HEK293 (cell line): ENCODE measurements around the gene ITGA8.

ENCODE experiments used
- CTCF ChIA-PET: fragments of 350-600 bp; formaldehyde crosslinking; extraction: SDS; loops from one replicate; lab custom pipeline; 2021; ENCODE audit warnings: antibody characterized with exemption; lab: Yijun Ruan, JAX
- POLR2A ChIA-PET: fragments of 300-600 bp; formaldehyde crosslinking; extraction: SDS; loops from one replicate; lab custom pipeline; 2020; ENCODE audit warnings: antibody characterized with exemption, inconsistent platforms; lab: Yijun Ruan, JAX
- H3K27ac ChIP-seq: fragments of 200-500 bp; sonication (Bioruptor generic); 2 replicates; pipeline ENCODE4 v1.5.1; 2014; ENCODE audit warnings: low read depth, low read length, control low read depth, inconsistent platforms; ENCODE audit errors: extremely low read depth
- H3K36me3 ChIP-seq, 2 experiments: fragments of 200-500 bp in 1 of 2; sonication (Bioruptor generic) in 1 of 2; 1 replicate in 1 of 2; 2 replicates in 1 of 2; pipeline ENCODE4 v1.5.1; 2014 to 2017; ENCODE audit warnings: inconsistent platforms in 2 of 2, low read length in 2 of 2; ENCODE audit not compliant: control insufficient read depth in 2 of 2, insufficient read depth in 1 of 2
- H3K4me1 ChIP-seq: fragments of 200-500 bp; sonication (Bioruptor generic); 2 replicates; pipeline ENCODE4 v1.5.1; 2014; ENCODE audit warnings: mild to moderate bottlenecking, low read length, inconsistent platforms; ENCODE audit not compliant: control insufficient read depth, insufficient read depth
- H3K4me3 ChIP-seq: 2 replicates; pipeline ENCODE4 v1.5.1; 2011; ENCODE audit warnings: low read depth, mild to moderate bottlenecking, control low read depth, low read length, moderate library complexity
- H3K9me3 ChIP-seq: fragments of 200-500 bp; sonication (Bioruptor generic); 2 replicates; pipeline ENCODE4 v1.5.1; 2014; ENCODE audit warnings: low read depth, low read length, inconsistent platforms; ENCODE audit not compliant: control insufficient read depth, insufficient read depth
- PRDM1 ChIP-seq: fragments of 450-650 bp; formaldehyde crosslinking; IDR thresholded peaks from 2 replicates; pipeline ENCODE4; 2016; ENCODE audit warnings: missing biosample characterization, missing genetic modification characterization
- REPIN1 ChIP-seq: fragments of 450-650 bp; formaldehyde crosslinking; IDR thresholded peaks from 2 replicates; pipeline ENCODE4 v1.5.1; 2017; ENCODE audit warnings: missing biosample characterization, missing genetic modification characterization, low read depth
- TSHZ1 ChIP-seq: fragments of 450-650 bp; formaldehyde crosslinking; IDR thresholded peaks from 2 replicates; pipeline ENCODE4 v1.5.1; 2016; ENCODE audit warnings: missing biosample characterization, missing genetic modification characterization, borderline replicate concordance
- ZFHX2 ChIP-seq: fragments of 450-650 bp; formaldehyde crosslinking; conservative IDR thresholded peaks from 2 replicates; pipeline ENCODE4 v1.5.1; 2016; ENCODE audit warnings: missing biosample characterization, missing genetic modification characterization
- ZNF157 ChIP-seq: fragments of 450-650 bp; formaldehyde crosslinking; IDR thresholded peaks from 2 replicates; pipeline ENCODE4 v1.5.1; 2016; ENCODE audit warnings: missing biosample characterization, missing genetic modification characterization
- ZNF174 ChIP-seq: fragments of 450-650 bp; formaldehyde crosslinking; IDR thresholded peaks from 2 replicates; pipeline ENCODE4 v1.5.0; 2017; ENCODE audit warnings: missing biosample characterization, mild to moderate bottlenecking, missing genetic modification characterization
- ZNF221 ChIP-seq: fragments of 450-650 bp; formaldehyde crosslinking; IDR thresholded peaks from 2 replicates; pipeline ENCODE4 v1.5.1; 2017; ENCODE audit warnings: missing biosample characterization, missing genetic modification characterization, borderline replicate concordance
- ZNF366 ChIP-seq: fragments of 450-650 bp; formaldehyde crosslinking; conservative IDR thresholded peaks from 2 replicates; pipeline ENCODE4 v1.5.1; 2016; ENCODE audit warnings: missing biosample characterization, missing genetic modification characterization
- ZNF560 ChIP-seq: fragments of 450-650 bp; formaldehyde crosslinking; IDR thresholded peaks from 2 replicates; pipeline ENCODE4 v1.5.1; 2017; ENCODE audit warnings: missing biosample characterization, missing genetic modification characterization, borderline replicate concordance
- ZNF580 ChIP-seq: fragments of 450-650 bp; formaldehyde crosslinking; IDR thresholded peaks from 2 replicates; pipeline ENCODE4 v1.5.1; 2016; ENCODE audit warnings: missing biosample characterization, missing genetic modification characterization
- ZNF596 ChIP-seq: fragments of 450-650 bp; IDR thresholded peaks from 2 replicates; pipeline ENCODE4 v1.5.0; 2018; ENCODE audit warnings: missing biosample characterization, mild to moderate bottlenecking, missing genetic modification characterization, moderate library complexity
- ZNF600 ChIP-seq: fragments of 450-650 bp; formaldehyde crosslinking; IDR thresholded peaks from 2 replicates; pipeline ENCODE4 v1.5.1; 2016; ENCODE audit warnings: missing biosample characterization, missing genetic modification characterization
- ZNF610 ChIP-seq: fragments of 450-650 bp; formaldehyde crosslinking; IDR thresholded peaks from 2 replicates; pipeline ENCODE4 v1.5.1; 2016; ENCODE audit warnings: missing biosample characterization, missing genetic modification characterization, borderline replicate concordance
- ZNF658 ChIP-seq: fragments of 450-650 bp; formaldehyde crosslinking; IDR thresholded peaks from 2 replicates; pipeline ENCODE4; 2016; ENCODE audit warnings: missing biosample characterization, missing genetic modification characterization
- ZNF660 ChIP-seq: fragments of 450-650 bp; IDR thresholded peaks from 2 replicates; pipeline ENCODE4 v1.5.1; 2018; ENCODE audit warnings: missing biosample characterization, mild to moderate bottlenecking, missing genetic modification characterization
- ZNF677 ChIP-seq: fragments of 450-650 bp; IDR thresholded peaks from 2 replicates; pipeline ENCODE4 v1.5.0; 2018; ENCODE audit warnings: missing biosample characterization, mild to moderate bottlenecking, missing genetic modification characterization, moderate library complexity
- ZNF837 ChIP-seq: fragments of 450-650 bp; formaldehyde crosslinking; IDR thresholded peaks from 2 replicates; pipeline ENCODE4 v1.5.1; 2016; ENCODE audit warnings: missing biosample characterization, missing genetic modification characterization
- TF ChIP-seq, protein P1 (sequence below): fragments of 450-650 bp; IDR thresholded peaks from 2 replicates; pipeline ENCODE4 v1.5.1; 2018; ENCODE audit warnings: missing biosample characterization, mild to moderate bottlenecking, missing genetic modification characterization
- TF ChIP-seq, protein P2 (sequence below): fragments of 450-650 bp; IDR thresholded peaks from 2 replicates; pipeline ENCODE4 v1.5.1; 2018; ENCODE audit warnings: missing biosample characterization, missing genetic modification characterization
- TF ChIP-seq, protein P3 (sequence below): fragments of 450-650 bp; formaldehyde crosslinking; IDR thresholded peaks from 2 replicates; pipeline ENCODE4 v1.5.1; 2016; ENCODE audit warnings: missing biosample characterization, missing genetic modification characterization
- TF ChIP-seq, protein P4 (sequence below): fragments of 450-650 bp; formaldehyde crosslinking; IDR thresholded peaks from 2 replicates; pipeline ENCODE4 v1.5.1; 2016; ENCODE audit warnings: missing biosample characterization, missing genetic modification characterization
- TF ChIP-seq, protein P5 (sequence below): fragments of 450-650 bp; formaldehyde crosslinking; IDR thresholded peaks from 2 replicates; pipeline ENCODE4 v1.5.1; 2016; ENCODE audit warnings: missing biosample characterization, missing genetic modification characterization

ITGA8 gene

DNA sequence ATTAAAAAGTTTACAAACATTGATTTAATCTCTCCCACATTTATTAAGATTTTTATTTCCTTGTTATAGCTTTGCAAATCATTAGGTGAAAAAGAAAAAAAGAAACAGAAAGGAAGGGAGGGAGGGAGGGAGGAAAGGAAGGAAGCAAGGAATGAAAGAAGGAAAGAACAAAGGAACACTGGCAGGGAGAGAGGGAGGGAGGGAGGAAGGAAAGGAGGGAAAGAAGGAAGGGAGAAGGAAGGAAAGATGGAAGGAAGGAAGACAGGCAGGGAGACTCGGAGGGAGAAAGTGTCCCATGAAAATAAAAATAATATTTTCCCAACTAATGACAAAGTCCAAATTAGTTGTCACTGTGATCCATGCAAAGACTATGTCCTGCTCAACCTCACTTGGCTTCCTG is 6.3 kb upstream of the ITGA8 start:
- no peaks in the 10 kb centered on the region for H3K36me3 ChIP-seq
- H3K4me1 ChIP-seq: peaks cover 10% of the 10 kb centered on the region
- H3K4me3 ChIP-seq: no peak overlapping the region
- POLR2A ChIA-PET: no interaction called here
- no peak overlapping the region for H3K27ac ChIP-seq
- TF ChIP-seq PRDM1 (tag by site-specific recombination) (peak; percentile 63), ZNF596 (tag by site-specific recombination) (no peak), ZNF366 (tag by site-specific recombination) (peak; percentile 75; the same call in 1 of the 2 replicates)
- CTCF ChIA-PET: interaction anchor here (0.6 to 13.2 kb wide), 15 partner anchors 11 to 579 kb away, joined by 3 to 178 read pairs (median 3); no protein-coding TSS in a partner anchor
- H3K9me3 ChIP-seq: no peaks in the 10 kb centered on the region

- peaks cover 10% of the 10 kb centered on the region for H3K4me1 ChIP-seq
- POLR2A ChIA-PET: no interaction called here
- CTCF ChIA-PET: interaction anchor here (0.6 to 13.2 kb wide), 17 partner anchors 11 to 579 kb away, joined by 3 to 178 read pairs (median 3); no protein-coding TSS in a partner anchor
- H3K4me3 ChIP-seq: no peak overlapping the region
- H3K27ac ChIP-seq: peak overlapping the region; percentile 51; the same call in 1 of the 2 replicates
- H3K36me3 ChIP-seq: no peaks in the 10 kb centered on the region
- H3K9me3 ChIP-seq: no peaks in the 10 kb centered on the region
- no peak for TF ChIP-seq ZNF560
- TF ChIP-seq ZNF658 (tag by site-specific recombination): no peak
- no peak for TF ChIP-seq ZNF157 (tag by site-specific recombination)
- TF ChIP-seq, protein P1, sequence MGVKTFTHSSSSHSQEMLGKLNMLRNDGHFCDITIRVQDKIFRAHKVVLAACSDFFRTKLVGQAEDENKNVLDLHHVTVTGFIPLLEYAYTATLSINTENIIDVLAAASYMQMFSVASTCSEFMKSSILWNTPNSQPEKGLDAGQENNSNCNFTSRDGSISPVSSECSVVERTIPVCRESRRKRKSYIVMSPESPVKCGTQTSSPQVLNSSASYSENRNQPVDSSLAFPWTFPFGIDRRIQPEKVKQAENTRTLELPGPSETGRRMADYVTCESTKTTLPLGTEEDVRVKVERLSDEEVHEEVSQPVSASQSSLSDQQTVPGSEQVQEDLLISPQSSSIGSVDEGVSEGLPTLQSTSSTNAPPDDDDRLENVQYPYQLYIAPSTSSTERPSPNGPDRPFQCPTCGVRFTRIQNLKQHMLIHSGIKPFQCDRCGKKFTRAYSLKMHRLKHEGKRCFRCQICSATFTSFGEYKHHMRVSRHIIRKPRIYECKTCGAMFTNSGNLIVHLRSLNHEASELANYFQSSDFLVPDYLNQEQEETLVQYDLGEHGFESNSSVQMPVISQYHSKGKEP (tag by site-specific recombination): peak; percentile 83; the same call in 1 of the 2 replicates
- no peak for TF ChIP-seq ZNF677 (tag by site-specific recombination)
- TF ChIP-seq, protein P2, sequence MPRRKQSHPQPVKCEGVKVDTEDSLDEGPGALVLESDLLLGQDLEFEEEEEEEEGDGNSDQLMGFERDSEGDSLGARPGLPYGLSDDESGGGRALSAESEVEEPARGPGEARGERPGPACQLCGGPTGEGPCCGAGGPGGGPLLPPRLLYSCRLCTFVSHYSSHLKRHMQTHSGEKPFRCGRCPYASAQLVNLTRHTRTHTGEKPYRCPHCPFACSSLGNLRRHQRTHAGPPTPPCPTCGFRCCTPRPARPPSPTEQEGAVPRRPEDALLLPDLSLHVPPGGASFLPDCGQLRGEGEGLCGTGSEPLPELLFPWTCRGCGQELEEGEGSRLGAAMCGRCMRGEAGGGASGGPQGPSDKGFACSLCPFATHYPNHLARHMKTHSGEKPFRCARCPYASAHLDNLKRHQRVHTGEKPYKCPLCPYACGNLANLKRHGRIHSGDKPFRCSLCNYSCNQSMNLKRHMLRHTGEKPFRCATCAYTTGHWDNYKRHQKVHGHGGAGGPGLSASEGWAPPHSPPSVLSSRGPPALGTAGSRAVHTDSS (tag by site-specific recombination): no peak
- TF ChIP-seq, protein P3, sequence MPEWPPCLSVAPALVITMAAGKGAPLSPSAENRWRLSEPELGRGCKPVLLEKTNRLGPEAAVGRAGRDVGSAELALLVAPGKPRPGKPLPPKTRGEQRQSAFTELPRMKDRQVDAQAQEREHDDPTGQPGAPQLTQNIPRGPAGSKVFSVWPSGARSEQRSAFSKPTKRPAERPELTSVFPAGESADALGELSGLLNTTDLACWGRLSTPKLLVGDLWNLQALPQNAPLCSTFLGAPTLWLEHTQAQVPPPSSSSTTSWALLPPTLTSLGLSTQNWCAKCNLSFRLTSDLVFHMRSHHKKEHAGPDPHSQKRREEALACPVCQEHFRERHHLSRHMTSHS (tag by site-specific recombination): no peak
- TF ChIP-seq REPIN1 (tag by site-specific recombination): no peak
- TF ChIP-seq, protein P4, sequence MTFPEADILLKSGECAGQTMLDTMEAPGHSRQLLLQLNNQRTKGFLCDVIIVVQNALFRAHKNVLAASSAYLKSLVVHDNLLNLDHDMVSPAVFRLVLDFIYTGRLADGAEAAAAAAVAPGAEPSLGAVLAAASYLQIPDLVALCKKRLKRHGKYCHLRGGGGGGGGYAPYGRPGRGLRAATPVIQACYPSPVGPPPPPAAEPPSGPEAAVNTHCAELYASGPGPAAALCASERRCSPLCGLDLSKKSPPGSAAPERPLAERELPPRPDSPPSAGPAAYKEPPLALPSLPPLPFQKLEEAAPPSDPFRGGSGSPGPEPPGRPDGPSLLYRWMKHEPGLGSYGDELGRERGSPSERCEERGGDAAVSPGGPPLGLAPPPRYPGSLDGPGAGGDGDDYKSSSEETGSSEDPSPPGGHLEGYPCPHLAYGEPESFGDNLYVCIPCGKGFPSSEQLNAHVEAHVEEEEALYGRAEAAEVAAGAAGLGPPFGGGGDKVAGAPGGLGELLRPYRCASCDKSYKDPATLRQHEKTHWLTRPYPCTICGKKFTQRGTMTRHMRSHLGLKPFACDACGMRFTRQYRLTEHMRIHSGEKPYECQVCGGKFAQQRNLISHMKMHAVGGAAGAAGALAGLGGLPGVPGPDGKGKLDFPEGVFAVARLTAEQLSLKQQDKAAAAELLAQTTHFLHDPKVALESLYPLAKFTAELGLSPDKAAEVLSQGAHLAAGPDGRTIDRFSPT (tag by site-specific recombination): no peak
- TF ChIP-seq, protein P5, sequence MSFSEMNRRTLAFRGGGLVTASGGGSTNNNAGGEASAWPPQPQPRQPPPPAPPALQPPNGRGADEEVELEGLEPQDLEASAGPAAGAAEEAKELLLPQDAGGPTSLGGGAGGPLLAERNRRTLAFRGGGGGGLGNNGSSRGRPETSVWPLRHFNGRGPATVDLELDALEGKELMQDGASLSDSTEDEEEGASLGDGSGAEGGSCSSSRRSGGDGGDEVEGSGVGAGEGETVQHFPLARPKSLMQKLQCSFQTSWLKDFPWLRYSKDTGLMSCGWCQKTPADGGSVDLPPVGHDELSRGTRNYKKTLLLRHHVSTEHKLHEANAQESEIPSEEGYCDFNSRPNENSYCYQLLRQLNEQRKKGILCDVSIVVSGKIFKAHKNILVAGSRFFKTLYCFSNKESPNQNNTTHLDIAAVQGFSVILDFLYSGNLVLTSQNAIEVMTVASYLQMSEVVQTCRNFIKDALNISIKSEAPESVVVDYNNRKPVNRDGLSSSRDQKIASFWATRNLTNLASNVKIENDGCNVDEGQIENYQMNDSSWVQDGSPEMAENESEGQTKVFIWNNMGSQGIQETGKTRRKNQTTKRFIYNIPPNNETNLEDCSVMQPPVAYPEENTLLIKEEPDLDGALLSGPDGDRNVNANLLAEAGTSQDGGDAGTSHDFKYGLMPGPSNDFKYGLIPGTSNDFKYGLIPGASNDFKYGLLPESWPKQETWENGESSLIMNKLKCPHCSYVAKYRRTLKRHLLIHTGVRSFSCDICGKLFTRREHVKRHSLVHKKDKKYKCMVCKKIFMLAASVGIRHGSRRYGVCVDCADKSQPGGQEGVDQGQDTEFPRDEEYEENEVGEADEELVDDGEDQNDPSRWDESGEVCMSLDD (tag by site-specific recombination): no peak
- no peak for TF ChIP-seq ZNF221 (tag by site-specific recombination)
- TF ChIP-seq ZNF174 (tag by site-specific recombination): no peak
- TF ChIP-seq ZFHX2 (tag by site-specific recombination): peak; percentile 28
- TF ChIP-seq ZNF660 (tag by site-specific recombination): peak; percentile 79
- no peak for TF ChIP-seq TSHZ1 (tag by site-specific recombination)
- no peak for TF ChIP-seq ZNF610 (tag by site-specific recombination)
- TF ChIP-seq ZNF600 (tag by site-specific recombination): peak; percentile 50
- TF ChIP-seq ZNF580 (tag by site-specific recombination): no peak
- TF ChIP-seq ZNF837 (tag by site-specific recombination): no peak
These were observed 5.9 kb upstream of the ITGA8 start for GRCh38 chr10:15725603-15726002.
